Activated T-cell treated with anti-CD3 and anti-CD28 coated beads, Interleukin-2, amount 50 U/mL, for 1 hour (primary cell): ENCODE results near the gene FMO1.
"Not testable (repeated sequence)": the region's sequence is repeated elsewhere in the genome, so short reads cannot be mapped to it uniquely, and the experiment has no call there.

Source experiments
- DNase-seq: peaks from one replicate; pipeline ENCODE4 v3.0.0-alpha.2; 2020

FMO1 gene

DNA sequence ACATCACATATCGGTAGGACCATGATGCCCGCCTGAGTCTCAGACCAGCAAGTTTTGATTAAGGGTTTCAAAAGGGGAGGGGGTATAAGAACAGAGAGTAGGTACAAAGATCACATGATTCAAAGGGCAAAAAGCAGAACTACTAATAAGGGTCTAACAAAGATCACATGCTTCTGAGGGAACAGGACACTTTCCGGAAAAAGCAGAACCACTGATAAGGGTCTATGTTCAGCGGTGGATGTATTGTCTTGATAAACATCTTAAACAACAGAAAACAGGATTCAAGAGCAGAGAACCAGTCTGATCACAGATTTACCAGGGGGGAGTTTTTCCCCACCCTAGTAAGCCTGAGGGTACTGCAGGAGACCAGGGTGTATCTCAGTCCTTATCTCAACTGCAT lies 12.1 kb upstream of the FMO1 start:
- not testable (repeated sequence) for DNase-seq

DNA sequence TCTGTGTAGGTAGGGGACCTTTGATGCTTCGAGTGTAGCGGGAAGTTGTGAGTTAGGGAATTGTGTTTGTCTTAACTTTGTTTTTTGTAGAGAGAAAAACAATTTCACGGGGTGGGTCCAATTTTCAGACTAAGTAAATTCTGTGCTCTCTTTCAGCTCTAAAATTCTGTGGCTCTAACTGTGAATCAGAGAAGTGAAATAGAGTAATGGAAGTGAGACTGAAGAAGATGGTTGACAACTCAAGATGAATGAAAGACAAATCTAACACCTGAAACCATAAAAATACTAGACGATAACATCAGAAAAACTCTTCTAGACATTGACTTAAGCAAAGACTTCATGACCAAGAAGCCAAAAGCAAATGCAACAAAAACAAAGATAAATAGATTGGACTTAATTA lies 4.4 kb upstream of the FMO1 start:
- no peak for DNase-seq

- DNase-seq = no peak
These were observed 2.7 kb upstream of the FMO1 start for GRCh38 chr1:171245458-171246064.

- no peak for DNase-seq
These were observed 793 bp upstream of the FMO1 start for GRCh38 chr1:171247501-171247900.

GRCh38 chr1:171248841-171249240 lies 547 bp downstream of the FMO1 start:
- no peak for DNase-seq

DNA sequence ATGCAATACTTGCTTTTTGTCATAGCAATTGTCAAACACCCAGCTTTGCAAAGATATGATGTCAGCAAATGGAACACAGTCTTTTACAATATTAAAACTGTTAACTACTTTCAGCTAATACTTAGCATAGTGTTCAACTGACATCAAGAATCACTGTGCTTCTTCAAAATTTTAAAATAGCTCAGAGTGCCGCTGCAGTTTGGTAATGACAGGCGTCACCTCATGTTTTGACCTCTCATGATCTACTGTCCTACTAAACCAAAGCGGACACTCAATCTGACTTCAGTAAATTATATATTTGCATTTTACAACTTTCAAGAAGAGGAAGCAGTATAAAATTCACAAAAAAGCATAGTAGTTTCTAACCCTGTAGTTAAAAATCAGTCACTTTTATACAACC lies 2.0 kb downstream of the FMO1 start:
- DNase-seq = no peak

GRCh38 chr1:171251042-171251951 lies 3.0 kb downstream of the FMO1 start:
- DNase-seq = peak; percentile 28

DNA sequence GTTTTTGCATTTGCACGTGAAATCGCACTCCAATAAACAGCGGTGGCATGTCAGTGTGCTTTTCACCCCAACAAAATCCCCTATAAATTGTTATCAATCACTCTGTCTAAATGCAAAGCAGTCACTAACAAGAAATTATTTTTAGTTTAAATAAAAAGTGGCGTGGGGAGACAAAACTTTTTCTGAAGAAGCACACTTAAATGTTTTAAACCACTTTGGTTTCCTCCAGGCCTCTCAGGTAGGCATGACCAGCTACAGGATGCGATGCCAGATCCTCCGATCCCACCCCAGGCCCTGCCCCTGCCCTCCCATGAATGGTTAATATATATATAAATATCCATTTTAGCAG lies 3.6 kb downstream of the FMO1 start:
- no peak for DNase-seq

DNA sequence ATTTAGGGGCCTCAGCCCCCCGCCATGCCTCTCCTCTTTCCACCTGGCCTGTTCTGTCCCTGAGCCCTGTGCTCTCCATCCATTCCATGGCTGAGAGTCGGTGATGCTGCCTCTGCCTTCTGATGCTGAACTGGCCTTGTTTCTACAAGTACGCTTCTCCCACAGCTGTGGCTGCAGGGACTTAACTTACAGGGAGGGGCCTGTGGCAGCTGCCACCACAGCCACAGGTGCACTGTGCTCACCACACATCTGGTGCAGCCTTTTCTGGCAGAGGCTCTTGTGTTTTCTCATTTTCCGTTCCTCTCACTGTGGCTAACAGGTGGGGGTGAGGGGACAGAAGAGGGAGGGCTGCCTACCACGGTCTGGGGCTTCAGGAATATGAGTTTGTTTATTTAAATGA lies 4.2 kb downstream of the FMO1 start:
- DNase-seq = no peak

DNA sequence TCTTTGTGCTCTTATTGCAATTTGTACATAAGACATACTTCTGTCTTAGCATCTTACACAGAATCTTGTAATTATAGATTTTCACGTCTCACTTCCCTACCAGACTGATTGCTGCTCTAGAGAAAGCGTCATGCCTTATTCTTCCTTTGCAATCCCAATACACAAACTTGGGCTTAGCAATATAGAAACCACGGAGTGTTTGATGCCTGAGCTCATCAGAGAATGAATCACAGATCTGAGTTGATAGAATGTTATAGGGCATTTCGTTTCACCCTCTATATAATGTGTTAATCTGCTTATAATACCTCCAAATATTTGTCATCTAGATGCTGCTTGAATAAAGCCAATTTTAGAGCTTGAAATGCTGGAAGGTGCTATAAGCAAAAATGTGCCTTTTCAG lies 6.6 kb downstream of the FMO1 start:
- no peak for DNase-seq

DNA sequence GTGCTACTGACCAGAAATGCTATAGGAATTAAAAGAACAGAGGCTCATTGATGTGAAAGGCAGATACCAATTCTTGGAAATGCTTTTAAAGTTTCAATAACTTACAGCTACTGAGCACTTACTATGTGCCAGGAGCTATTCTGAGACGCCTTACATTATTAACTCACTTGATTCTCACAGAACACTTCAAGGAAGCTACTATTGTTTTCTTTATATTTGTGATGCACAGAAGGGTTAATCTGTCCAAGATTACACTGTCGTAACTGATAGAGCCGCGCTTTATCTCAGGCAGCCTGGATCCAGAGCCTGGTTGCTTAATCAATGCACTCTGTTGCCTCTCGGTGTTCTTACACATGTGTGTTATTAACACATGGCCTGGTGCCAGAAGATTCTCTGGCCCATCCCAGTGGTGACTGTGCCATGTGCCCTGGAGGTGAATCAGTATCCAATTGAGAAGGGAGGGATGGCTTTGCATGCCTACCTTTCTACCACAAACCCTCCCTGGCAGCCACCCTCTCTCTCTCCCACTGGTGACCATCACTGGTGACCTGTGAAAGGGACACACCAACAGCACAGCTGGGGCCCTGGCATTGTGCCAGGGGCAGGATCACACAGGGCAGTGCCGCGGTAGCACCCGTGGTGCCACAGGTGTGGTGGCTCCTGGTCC lies 8.8 kb downstream of the FMO1 start:
- no peak for DNase-seq

DNA sequence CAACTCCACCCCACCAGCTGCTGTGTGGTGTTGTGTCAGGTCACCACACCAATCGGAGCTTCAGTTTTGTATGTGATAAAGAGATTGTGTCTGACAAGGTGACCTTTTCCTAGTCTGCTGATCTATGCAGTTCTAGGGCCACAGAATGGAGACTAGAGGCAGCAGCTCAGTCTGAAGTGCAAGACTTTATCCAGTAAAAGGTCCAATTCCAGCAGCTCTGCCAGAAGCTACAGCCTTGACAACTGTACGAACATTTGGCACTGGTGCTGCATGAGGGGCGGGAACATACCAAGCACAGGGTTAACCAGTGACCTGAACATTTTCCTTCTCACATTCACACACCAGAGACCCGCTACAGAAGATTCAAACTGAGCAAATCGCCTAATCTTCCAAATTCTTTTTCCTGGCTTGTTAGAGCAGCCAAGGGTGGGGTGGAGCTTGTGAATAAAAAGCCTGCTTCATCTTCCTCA lies 9.3 kb downstream of the FMO1 start:
- DNase-seq = no peak

DNA sequence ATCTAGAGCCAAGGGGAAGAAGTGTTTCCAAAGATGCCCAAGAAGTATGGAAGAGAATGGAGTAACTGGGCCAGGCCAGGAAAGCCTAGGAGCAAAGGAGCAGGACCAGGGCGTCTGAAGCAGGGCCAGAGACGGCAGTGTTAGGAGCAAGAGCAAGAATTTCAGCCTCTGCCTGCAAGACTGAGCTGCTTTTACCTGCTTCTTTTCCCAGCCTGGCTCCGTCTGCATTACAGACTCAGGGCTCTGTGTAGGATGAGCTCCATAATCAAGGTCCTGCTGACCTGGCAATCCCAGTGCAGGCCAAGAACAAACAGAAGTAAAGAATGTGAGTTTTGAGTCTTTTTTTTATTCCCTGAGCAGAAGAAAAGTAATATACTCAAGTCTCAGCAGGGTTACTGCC lies 10.1 kb downstream of the FMO1 start:
- DNase-seq = no peak

- DNase-seq = no peak
These were observed 10.6 kb downstream of the FMO1 start for GRCh38 chr1:171258943-171259342.

- DNase-seq = no peak
These were observed 13.0 kb downstream of the FMO1 start for GRCh38 chr1:171261336-171261735.

GRCh38 chr1:171263901-171264300 lies 15.6 kb downstream of the FMO1 start:
- DNase-seq = no peak

DNA sequence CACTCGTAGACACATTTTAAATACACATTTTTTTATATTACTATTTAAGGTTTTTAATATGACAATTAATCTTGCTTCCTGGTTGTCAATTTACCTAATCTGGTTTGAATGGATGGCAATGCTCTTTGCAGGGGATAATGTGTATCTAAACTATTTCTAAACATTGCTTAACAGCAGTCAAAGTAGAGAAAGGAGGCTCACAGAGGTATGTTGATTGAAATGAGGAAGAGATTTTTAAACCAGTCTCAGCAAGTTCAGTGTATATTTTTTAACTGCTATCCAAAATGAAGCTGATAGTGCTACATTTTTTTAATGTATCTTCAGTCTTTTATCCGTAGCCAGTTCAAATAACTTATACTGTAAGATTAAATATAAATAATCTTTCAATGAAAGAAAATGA lies 17.4 kb downstream of the FMO1 start:
- DNase-seq = no peak

- no peak for DNase-seq
These were observed 18.6 kb downstream of the FMO1 start for GRCh38 chr1:171266930-171267329.

DNA sequence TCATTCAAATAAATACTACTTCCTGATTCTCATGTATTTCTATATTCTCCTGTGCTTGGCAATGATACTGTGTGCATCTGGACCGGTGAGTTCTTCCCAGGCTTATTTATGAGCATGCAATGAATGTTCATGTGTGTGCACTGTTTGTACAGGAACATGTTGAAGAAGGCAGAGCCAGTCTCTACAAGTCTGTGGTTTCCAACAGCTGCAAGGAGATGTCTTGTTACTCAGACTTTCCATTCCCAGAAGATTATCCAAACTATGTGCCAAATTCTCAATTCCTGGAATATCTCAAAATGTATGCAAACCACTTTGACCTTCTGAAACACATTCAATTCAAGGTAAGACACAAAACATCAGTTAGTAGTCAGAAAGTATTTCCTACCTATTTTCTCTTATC lies 19.1 kb downstream of the FMO1 start:
- DNase-seq = no peak

DNA sequence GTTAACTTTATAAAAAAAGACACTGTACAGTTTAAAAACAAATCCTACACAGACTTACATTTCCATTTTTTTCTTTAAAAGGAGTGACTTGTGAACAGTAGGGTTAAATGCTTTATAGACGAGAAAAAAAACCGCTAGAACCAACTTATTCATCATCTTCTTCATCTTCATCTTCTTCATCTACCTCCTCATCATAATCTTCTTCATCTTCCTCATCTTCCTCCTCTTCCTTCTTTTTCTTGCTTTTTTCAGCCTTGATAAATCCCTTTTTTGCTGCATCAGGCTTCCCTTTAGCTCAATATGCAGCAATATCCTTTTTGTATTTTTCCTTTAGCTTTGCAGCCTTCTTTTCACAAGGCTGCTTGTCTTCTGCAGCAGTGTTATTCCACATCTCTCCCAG lies 22.5 kb downstream of the FMO1 start:
- DNase-seq = no peak

DNA sequence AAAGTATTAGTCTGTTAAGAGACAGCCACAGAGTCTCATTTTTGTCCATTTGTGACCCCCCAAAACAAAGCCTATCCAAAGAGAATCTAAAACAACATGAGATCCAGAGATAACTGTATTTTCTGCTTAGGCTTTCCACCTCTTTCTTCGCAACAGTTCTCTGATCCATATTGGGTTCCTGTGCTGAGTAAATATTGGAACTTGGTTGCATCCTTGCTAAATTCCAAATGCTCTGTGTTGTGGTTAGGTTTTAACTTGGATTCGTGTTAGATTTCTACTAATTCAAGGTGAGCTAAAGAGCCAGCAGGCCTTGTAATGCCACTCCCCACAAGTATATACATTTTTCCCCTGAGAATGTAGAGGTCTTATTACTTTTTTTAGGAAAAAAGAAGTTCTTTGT lies 29.2 kb downstream of the FMO1 start:
- DNase-seq = no peak

- no peak for DNase-seq
These were observed 30.9 kb downstream of the FMO1 start for GRCh38 chr1:171279234-171279633.

- DNase-seq = no peak
These were observed 31.4 kb downstream of the FMO1 start for GRCh38 chr1:171279678-171280077.

DNA sequence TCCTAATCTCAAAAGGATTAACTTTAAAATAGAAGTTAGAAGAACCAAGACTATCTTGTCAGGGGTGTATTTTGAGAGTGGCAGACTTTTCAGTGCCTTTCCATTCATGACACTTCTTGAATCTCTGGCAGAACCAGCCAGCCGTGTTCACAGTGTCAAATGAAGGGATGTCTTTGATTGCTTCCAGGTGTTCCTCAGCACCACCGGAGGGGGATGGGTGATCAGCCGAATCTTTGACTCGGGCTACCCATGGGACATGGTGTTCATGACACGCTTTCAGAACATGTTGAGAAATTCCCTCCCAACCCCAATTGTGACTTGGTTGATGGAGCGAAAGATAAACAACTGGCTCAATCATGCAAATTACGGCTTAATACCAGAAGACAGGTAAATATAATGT lies 32.3 kb downstream of the FMO1 start:
- no peak for DNase-seq
